Measurements from ENCODE around the gene SH2D6.
A peak's percentile ranks its signal among the peaks of the same experiment; 100 is the strongest.

The SH2D6 gene

GRCh38 chr2:85440729-85441128, 22.2 kb downstream of the SH2D6 start:
- no peak for DNase-seq (ENCODE audit: low spot score)

GRCh38 chr2:85441864-85442263, 23.4 kb downstream of the SH2D6 start:
- DNase-seq (ENCODE audit: low spot score): no peak

DNA sequence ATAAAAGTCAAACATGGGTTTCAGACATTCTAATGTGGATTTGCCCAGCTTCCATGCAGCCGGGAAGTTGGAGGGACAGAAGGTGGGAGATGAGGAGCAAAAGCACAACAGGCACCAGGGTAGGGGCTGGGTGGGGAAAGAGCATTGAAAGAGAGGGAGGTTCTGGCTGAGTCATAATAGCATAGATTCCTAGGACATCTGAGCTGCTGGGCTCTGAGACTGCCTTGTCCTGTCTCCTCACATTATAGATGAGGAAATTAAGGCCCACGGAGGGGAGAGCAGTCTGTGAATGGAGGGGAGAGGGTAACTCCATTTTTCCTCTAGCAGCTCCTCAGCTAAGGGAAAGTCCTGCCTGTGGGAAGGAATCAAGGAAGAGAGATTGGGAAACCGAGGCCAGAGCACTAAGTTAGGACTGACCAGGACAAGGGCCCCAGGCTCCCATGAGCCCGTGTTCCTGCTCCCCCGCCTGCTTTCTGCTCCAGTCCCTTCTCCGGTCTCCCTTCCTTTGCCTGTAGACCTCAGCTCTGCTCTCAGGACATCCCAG, 26.2 kb downstream of the SH2D6 start:
- no peak for DNase-seq (ENCODE audit: low spot score)

GRCh38 chr2:85445316-85446295, 27.1 kb downstream of the SH2D6 start:
- DNase-seq (ENCODE audit: low spot score): peak; percentile 81

DNA sequence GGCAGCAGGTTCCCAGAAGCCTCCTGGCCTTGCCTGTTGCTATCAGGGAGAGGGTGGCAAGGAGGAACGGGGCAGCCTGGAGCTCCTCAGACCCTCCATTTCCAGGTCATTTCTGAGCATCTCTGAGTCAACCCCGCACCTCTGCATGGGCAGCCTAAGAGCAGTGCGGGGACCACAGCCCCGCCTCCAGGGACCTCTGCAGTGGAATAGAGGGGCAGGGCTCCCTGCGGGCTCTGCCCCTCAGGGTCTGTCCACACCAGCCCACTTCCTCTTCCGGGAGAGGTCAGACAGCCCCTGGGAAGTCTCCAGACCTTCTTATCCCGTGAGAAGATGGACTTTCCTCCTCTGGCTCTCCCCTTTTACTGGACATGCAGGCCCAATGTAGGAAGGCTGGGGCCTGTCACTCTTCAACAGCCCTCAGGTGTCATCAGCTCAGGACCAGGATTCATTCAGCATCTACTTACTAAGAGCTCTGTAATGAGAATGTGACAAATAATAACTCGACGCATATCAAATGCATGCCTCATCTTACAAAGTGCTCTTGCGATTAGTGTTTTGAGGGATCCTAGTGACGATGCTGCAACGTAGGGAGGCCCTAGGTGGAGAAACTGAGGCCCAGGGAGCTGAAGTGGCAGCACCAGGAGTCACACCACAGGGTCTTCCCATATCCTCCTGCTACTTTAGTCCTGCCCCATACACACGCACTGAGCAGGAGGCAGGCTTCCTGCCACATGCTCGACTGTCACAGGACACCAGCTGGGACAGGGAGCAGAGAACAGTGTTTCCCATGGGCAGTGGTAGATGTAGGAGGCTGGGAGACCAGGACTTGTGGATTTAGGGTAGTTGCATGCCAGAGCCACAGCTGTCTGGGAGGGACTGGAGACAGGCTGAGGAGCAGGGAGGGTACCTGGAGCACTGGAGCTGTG, 28.0 kb downstream of the SH2D6 start:
- no peak for DNase-seq (ENCODE audit: low spot score)

GRCh38 chr2:85447222-85447585, 28.7 kb downstream of the SH2D6 start:
- no peak for DNase-seq (ENCODE audit: low spot score)

DNA sequence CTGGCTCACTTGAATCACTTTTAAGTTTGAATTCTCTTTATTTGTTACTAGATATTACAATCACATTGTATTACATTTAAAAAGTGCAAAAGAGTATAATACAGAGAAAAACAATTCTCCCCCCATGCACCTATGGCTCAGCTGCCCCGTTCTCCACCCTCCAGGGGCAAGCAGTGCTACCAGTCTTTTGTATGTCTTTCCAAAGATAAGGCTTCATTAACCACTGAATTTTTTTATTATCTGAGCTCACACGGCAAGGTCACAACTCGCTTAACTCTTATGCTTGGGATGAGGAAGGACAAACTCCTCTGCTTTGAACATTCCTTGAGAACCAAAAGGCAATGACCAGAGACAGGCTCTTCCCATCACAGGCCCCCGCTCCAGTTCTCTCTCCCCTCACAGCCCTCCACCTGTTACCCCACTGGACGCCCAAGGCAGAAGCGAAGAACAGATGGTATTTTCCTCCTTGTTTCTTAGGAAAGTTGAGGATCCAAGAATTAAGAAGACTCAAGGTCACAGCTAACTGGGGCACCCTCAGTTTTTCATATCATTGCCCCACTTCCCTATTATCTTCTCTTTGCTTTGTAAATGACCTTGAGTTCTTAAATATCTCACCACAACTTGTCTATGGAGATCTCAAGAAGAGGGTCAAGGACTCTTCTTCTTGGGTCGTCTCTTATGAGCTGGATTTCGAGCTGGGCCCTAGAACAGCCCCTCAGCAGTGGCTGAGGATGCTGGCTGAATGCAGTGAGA, 30.1 kb downstream of the SH2D6 start:
- no peak for DNase-seq (ENCODE audit: low spot score)

- DNase-seq (ENCODE audit: low spot score): no peak
Observed at GRCh38 chr2:85449214-85449588, 30.7 kb downstream of the SH2D6 start.

DNA sequence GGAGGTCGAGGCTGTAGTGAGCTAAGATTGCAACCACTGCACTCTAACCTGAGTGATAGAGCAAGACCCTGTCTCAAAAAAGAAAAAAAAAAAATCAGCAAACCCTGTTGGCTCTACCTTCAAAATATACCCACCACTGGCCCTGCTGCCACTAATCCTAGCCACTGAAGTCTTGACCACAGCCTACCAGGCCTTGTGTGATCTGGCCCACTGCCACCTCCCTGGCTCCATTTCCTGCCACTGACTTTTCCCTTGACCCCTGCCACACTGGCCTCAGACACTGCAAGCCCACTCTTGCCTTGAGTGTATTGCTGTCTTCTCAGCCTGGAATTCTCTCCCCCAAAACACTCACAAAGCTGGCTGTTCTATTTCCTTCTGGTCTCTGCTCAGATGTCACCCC, 33.7 kb downstream of the SH2D6 start:
- no peak for DNase-seq (ENCODE audit: low spot score)

DNA sequence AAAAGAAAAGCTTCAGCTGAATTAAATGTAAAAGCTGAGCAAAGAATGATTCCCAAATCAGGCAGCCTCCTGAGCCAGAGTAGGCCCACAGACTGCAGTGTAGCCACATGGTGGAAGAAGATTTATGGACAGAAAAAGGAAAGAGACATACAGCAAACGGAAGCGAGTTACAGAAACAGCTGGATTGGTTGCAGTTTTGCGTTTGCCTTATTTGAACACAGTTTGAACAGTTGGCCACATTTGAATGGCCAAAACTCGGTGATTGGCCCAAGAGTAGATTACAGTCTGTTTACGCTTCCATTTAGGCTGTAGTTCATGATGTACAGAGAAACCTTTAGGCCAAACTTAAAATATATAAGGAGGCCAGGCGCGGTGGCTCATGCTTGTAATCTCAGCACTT, 35.1 kb downstream of the SH2D6 start:
- no peak for DNase-seq (ENCODE audit: low spot score)

DNA sequence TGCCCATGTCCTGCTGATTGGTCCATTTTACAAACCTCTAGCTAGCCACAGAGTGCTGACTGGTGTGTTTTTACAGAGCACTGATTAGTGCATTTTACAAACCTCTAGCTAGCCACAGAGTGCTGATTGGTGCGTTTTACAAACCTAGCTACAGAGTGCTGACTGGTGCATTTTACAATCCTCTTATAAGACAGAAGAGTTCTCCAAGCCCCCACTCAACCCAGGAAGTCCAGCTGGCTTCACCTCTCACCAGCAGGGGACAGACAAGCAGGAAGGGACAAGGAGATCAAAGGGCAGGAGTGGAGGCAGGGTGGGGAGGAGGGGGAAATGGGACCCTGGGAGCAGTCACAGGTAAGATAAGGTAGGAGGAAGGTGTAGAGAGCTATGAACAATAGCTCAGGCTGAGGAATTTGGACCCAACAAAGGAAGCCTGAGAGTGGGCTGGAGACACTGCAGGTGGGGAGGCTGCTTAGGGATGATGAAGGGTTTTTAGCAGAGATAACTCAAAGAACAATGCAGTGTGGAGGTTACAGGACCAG, 37.1 kb downstream of the SH2D6 start:
- DNase-seq (ENCODE audit: low spot score): no peak

GRCh38 chr2:85457043-85457442, 38.5 kb downstream of the SH2D6 start:
- no peak for DNase-seq (ENCODE audit: low spot score)

DNA sequence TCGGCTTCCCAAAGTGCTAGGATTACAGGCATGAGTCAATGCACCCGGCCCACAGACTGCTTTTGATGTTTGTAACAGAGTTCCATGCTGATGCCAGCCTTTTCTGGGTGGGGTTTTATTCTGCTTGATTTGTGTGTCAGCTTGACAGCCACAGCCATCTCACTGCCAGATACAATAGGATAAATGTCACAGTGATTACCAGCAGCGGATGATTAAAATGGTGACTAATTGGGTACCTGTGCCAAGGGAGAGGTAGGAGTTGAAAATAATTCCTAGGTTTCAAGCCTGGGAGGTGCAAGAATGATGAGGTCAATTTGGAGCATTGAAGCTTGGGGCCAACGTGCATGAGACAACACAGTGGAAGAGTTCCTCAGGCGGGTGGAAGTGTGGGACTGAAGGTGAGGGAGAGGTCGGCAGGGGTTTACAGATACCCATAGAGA, 39.4 kb downstream of the SH2D6 start:
- DNase-seq (ENCODE audit: low spot score): no peak

DNA sequence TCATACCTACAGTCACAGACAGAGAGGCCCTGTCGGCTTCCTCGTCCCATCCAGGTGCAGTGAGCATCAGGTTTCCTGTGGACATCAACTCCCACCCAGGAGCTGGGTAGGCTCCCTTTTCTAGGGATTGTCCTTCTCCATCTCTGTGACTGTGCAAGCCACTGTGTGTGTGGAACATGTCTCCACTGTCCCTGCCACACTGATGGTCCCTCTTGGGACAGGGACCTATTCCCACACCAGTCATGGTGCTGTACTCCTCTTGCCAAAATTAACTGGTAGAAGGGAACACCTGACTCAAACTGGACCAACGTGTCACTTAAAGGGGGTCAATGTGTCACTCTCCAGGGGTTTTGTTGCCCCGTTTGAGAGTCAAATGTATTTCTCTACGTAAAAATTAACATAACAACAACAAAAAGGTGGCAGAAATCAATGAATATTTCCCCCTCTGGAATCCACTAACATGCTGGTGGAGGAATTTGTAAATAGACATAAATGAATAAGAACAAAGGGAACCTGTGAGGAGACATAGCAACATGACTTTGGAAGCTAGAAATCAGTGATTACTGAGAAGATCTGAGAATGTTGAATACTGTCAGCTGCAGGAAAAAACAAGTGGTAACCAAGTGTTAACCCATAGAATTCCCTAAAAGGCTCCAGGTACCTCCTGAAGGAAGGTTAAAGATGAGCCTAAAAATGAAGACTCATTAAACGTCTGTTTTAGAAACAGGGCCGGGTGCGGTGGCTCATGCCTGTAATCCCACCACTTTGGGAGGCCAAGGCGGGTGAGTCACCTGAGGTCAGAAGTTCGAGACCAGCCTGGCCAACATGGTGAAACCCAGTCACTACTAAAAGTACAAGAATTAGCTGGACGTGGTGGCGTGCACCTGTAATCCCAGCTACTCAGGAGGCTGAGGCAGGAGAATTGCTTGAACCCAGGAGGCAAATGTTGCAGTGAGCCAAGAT, 40.4 kb downstream of the SH2D6 start:
- no peak for DNase-seq (ENCODE audit: low spot score)

GRCh38 chr2:85459771-85460170, 41.3 kb downstream of the SH2D6 start:
- no peak for DNase-seq (ENCODE audit: low spot score)

DNA sequence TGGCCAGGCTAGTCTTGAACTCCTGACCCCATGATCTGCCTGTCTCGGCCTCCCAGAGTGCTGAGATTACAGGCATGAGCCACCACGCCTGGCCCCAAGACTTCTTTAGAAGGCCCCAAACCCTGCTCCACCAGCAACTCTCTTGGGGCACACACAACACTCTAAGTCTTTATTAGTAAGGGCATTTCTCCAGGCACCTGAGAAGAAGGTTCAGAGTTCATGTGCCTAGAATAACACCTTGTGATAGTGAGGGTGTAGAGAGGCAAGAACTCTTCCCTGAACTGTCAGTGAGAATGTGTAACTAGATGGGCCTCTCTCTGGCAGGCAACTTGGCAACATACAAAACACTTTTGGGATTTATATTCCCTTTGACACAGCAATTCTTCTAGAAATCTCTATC, 43.8 kb downstream of the SH2D6 start:
- DNase-seq (ENCODE audit: low spot score): no peak

DNA sequence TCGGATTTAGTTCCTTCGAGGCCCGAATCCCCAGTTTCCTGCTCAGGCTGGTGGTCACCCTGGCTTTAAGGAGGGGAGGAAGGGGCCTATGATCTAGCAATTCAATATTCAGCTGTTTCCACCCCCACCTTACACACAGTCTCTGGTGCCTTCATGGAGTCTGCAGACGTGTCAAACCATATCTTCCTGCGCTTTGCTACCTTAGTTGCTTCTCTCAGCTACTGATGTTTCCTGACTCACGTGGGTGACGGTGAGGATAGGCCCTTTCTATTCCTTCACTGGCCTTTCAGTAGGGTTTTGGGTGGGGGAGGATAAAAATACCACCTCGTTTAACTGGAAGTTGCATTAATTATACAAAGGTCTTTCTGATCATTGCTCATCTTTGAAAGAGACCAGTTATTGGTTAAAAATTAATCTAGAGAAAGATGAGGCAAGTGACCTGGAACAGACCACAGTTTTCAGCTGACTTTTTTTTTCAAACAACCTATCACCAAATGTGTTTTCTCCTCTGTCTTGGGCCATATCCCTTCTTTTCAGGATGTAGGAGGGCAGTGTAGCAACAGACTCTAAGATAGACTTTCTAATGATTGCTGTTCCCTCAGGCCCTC, 49.7 kb downstream of the SH2D6 start:
- DNase-seq (ENCODE audit: low spot score): no peak

- DNase-seq (ENCODE audit: low spot score): no peak
Observed at GRCh38 chr2:85468704-85469349, 50.3 kb downstream of the SH2D6 start.
